Measurements from ENCODE around the gene CATSPERE. TPM values are rescaled to one million over a fixed set of nuclear protein-coding genes. Genes with fewer than 3 reads are reported as not detected.

CATSPERE gene
- total and polyA plus RNA-seq, 12 donors, result 0.18 to 2.6 (median 1.2) TPM

- Histone ChIP-seq H3K27me3 (no peaks in the 10 kb centered on the region), H3K36me3 (replicated peaks in 1 of 2) (no peaks in the 10 kb centered on the region), H3K27ac (peak overlapping the region in 4 of 5 donors; percentile 84 to 92 (median 90)), H3K9me3 (replicated peaks in 1 of 3) (peaks cover 0 to under 1% (median 0%) of the 10 kb centered on the region in 3 donors), H3K4me3 (peak overlapping the region; percentile 31 to 99 (median 82)), H3K4me1 (replicated peaks in 1 of 2) (peaks cover 9 to 25% of the 10 kb centered on the region in 2 donors)
- intact Hi-C loops (cut with DNase I), result loop anchor here in 1 of 2 donors (5.0 kb wide), 1 partner anchor 144 kb away; no protein-coding TSS in a partner anchor
- no peak for TF ChIP-seq CTCF (IDR thresholded peaks at IDR 0.05)
- TF ChIP-seq POLR2A (IDR thresholded peaks at IDR 0.05), result no peak
- WGBS, 4 donors, result 0 to 2% (median 1%) methylated on average over 21 to 34 of the region's 34 CpGs
- peak in 1 of 7 donors; percentile 33 for DNase-seq
These were observed 192.5 kb downstream of the CATSPERE start for GRCh38 chr1:244653439-244654107.

- no peaks in the 10 kb centered on the region for H3K27me3 ChIP-seq
- H3K27ac ChIP-seq, result peak overlapping the region in 2 of 5 donors; percentile 90 to 92
- H3K4me1 ChIP-seq (replicated peaks in 1 of 2), result peaks cover 9 to 26% of the 10 kb centered on the region in 2 donors
- 11 to 19% (median 11%) methylated on average over 8 of the region's 8 CpGs for WGBS, 4 donors
- no peak for TF ChIP-seq CTCF (IDR thresholded peaks at IDR 0.05)
- no peak for TF ChIP-seq POLR2A (IDR thresholded peaks at IDR 0.05)
- intact Hi-C loops (cut with DNase I), result loop anchor here in 1 of 2 donors (5.0 kb wide), 1 partner anchor 143 kb away; no protein-coding TSS in a partner anchor
- DNase-seq, result no peak
- H3K36me3 ChIP-seq (replicated peaks in 1 of 2), result no peaks in the 10 kb centered on the region
- H3K4me3 ChIP-seq, result peak overlapping the region in 3 of 4 donors; percentile 68 to 99 (median 96)
- H3K9me3 ChIP-seq (replicated peaks in 1 of 3), result peaks cover 0 to 4% (median 0%) of the 10 kb centered on the region in 3 donors
These were observed 193.3 kb downstream of the CATSPERE start for GRCh38 chr1:244654108-244655038.

- intact Hi-C loops (cut with DNase I), result no loop called here
- DNase-seq, result no peak
- TF ChIP-seq CTCF (IDR thresholded peaks at IDR 0.05) (no peak), POLR2A (IDR thresholded peaks at IDR 0.05) (no peak)
- WGBS, 4 donors, result 94 to 97% (median 96%) methylated on average over 1 of the region's 1 CpG
- H3K27ac ChIP-seq, result no peak overlapping the region
- peaks cover 0 to 4% (median 0%) of the 10 kb centered on the region in 3 donors for H3K9me3 ChIP-seq (replicated peaks in 1 of 3)
- no peak overlapping the region for H3K4me3 ChIP-seq
- no peaks in the 10 kb centered on the region for H3K36me3 ChIP-seq (replicated peaks in 1 of 2)
- H3K4me1 ChIP-seq (replicated peaks in 1 of 2), result peaks cover 9 to 26% of the 10 kb centered on the region in 2 donors
- H3K27me3 ChIP-seq, result no peaks in the 10 kb centered on the region
These were observed 194.1 kb downstream of the CATSPERE start for GRCh38 chr1:244655186-244655585.

- H3K4me1 ChIP-seq (replicated peaks in 1 of 2), result peaks cover 9 to 22% of the 10 kb centered on the region in 2 donors
- peaks cover 0 to 4% (median 0%) of the 10 kb centered on the region in 3 donors for H3K9me3 ChIP-seq (replicated peaks in 1 of 3)
- no peaks in the 10 kb centered on the region for H3K36me3 ChIP-seq (replicated peaks in 1 of 2)
- no peak for DNase-seq
- TF ChIP-seq POLR2A (IDR thresholded peaks at IDR 0.05) (no peak), CTCF (IDR thresholded peaks at IDR 0.05) (no peak)
- no peak overlapping the region for H3K4me3 ChIP-seq
- 91 to 98% (median 95%) methylated on average over 3 of the region's 3 CpGs for WGBS, 4 donors
- intact Hi-C loops (cut with DNase I), result no loop called here
- H3K27ac ChIP-seq, result no peak overlapping the region
- no peaks in the 10 kb centered on the region for H3K27me3 ChIP-seq
These were observed 196.3 kb downstream of the CATSPERE start for GRCh38 chr1:244657421-244657820.

Measured in adrenal gland (tissue), 12 donors.